Stimulated activated CD4-positive, alpha-beta T cell treated with anti-CD3 and anti-CD28 coated beads, Interleukin-1b, Interleukin-23, amount 100 ng/mL, for 1 hour (primary cell): ENCODE measurements around the gene BCL2L1.
"Not testable (repeated sequence)": the region's sequence is repeated elsewhere in the genome, so short reads cannot be mapped to it uniquely, and the experiment has no call there.

Source experiments
- DNase-seq, 2 donors: peaks; one replicate each; pipeline ENCODE4 v3.0.0-alpha.2; 2020; ENCODE audit warnings: low read depth in 2 of 2

Gene BCL2L1

GRCh38 chr20:31648104-31648503 lies 74.6 kb downstream of the BCL2L1 start:
- DNase-seq, result not testable (repeated sequence)

DNA sequence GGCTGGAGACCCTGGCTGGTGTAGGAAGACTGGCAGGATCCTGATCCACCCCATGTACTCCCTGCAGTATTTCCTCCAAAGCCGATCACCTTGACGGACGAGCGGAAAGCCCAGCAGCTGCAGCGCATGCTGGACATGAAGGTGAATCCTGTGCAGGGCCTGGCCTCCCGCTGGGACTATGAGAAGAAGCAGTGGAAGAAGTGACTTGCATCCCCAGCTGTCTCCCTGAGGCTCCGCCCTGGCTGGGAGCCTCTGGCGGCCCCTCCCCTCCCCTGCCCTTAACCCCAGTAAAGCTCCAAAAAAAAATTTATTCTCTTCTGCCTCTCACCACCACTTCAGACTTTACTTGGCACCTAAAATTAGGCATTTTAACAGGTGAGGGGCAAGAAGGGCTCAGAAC lies 78.0 kb downstream of the BCL2L1 start:
- DNase-seq, result no peak

DNA sequence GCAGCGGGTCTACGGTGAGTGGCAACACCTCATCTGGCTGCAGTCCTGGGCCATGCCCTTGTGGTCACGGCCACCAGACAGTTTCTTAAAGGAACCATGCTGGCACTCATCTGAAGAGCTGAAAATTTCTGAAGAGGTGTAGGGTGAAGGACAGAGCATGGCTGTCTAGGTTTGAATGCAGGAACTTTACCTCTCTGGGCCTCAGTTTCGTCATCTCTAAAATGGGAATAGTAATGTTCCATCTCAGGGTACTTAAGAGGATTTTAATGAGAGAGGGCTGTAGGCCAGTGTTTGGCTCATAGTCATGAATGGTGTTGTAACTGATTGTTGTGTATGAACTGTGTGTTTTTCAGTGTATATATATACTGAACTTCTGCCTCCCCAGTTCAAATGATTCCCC lies 79.1 kb downstream of the BCL2L1 start:
- DNase-seq, result no peak

- DNase-seq, result no peak
Observed at GRCh38 chr20:31642837-31643236, 79.8 kb downstream of the BCL2L1 start.

DNA sequence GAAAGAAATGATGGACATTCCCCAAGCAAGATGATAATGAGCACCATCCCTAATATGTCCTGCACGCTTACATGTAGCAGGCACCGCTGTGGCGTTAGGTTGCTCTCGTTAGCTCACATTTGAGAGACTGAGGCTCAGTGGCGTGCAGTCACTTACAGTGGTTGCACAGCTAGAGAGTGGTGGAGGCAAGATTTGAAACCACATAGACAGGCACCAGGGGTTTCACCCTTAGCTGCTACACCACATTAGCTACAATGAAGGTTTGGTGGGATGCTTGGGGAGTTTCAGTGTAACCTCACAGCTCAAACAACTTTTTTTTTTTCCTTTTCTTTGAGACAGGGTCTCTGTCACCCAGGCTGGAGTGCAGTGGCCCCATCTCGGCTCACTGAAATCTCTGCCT lies 81.3 kb downstream of the BCL2L1 start:
- no peak for DNase-seq

DNA sequence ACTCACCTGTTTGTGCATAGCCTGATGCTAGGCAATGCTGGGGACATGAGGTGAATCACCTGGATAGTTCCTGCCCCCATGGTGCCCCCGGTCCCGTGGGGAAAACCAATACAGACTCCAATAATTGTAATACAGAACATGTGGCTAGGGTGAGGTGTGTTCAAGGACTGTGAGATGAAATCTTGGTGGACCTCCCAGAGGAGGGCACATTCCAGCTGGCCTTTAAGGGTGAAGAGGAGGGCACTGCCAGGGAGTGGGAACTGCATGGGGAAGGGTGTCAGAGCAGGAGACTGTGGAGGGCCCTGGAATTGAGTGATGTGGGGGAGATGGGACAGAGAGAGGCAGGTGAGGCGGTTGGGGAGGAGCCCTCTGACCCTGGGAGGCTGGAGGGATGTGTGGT lies 82.4 kb downstream of the BCL2L1 start:
- no peak for DNase-seq

DNA sequence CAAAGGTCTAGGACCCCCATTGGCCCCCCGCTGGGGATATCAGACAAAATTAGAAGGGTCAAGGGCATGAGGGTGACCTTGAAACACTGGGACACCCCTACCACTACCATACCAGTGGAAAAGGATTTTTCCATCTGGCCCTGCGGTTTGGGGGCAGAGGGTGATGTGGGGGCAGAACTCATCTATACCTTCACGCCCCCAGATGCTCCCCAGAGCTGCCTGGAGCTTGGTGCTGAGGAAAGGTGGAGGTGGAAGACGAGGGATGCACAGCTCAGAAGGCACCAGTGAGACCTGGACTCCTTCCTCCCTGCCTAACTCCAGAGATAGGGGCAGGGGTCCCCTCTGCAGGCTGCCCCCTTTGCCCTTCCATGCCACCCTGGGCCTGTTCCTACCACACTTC lies 83.9 kb downstream of the BCL2L1 start:
- no peak for DNase-seq

GRCh38 chr20:31638317-31638716 lies 84.4 kb downstream of the BCL2L1 start:
- no peak for DNase-seq

DNA sequence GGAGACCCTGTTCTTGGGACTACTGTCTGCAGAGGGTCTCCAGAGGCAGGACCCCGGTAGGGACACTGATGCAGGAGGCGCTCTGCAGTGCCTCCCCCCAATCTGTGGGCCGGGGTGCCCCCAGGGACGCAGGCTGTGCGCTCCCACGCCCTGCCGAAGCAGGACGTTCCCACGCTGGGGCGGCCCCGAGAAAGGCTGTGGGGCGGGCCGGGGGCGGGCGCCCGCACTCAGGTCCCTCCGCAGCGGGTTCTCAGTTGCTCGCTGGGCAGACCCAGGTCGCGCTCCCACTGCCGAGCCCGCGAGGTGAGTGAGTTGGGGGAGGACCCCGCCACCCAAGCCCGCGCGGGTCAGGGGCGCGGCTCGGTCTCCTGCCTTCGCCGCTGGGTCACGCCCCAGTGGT lies 85.0 kb downstream of the BCL2L1 start, which contains the start of gene COX4I2:
COX4I2 (plus strand) TSS at position 253 of the 400 bp plus-strand sequence. CDS start 1,106 bp downstream, outside the sequence.
- no peak for DNase-seq

DNA sequence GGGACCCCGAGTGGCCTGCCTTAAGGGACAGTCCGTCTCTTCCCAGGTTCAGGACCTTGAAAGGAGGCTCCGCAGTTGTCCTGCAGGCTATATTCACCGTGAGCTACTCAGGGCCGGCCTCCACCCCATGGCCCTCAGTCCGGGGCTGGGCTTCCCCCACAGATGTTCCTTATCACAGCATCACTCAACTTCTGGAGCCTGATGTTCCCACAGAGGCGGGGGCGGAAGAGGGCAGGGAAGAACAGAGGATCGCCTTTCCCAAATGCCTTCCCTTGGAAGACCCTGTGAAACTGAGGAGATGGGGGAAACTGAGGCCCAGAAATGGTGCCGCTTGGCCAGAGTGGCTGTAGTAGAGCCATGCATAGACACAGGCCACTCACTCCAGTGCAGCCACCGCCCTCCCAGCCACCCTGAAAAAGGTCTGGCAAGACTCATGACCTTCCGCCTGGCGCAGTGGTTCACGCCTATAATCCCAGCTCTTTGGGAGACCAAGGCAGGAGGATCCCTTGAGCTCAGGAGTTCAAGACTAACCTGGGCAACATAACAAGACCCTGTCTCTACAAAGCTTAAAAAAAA lies 89.2 kb downstream of the BCL2L1 start:
- no peak for DNase-seq

DNA sequence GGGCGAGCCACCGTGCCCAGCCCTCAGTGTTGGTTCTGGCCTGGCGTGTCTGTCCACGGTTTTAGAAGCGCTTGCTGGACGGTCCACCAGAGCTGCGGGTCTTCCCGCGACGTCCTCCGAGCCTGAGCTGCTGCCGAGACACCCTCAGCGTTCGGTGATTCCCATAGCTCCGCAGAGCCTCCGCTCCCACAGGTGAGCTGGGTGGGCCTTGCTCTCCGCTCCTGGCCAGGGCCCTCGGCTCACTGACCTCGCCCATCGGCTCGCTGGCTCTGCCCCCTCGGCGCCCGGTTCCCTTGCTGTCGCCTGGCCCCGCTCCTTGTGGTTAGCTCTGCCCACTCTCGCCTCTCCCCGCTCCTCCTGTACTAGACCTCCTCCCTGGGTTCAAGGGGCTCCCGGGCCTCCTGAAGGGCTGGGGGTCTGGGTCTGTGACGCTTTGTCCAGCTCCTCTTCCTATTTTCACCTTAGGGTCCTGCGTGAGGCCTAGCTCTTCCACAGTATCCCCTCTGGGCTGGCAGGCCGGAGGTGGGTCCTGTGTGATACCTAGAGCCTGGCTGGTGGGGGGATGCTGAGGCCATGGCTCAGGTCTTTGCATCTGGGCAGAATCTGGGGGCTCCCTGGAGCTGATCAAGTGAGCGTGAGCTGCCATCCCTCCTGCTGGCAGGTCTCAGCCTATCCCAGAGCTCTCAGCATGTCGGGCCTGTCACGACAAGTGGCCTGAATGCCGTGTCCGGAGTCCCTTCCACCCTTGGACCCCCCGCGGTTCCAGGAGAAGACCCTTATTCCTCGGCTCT lies 89.9 kb downstream of the BCL2L1 start:
- DNase-seq, result no peak

GRCh38 chr20:31630187-31630790 lies 92.4 kb downstream of the BCL2L1 start:
- no peak for DNase-seq

GRCh38 chr20:31628057-31628456 lies 94.6 kb downstream of the BCL2L1 start:
- not testable (repeated sequence) for DNase-seq

DNA sequence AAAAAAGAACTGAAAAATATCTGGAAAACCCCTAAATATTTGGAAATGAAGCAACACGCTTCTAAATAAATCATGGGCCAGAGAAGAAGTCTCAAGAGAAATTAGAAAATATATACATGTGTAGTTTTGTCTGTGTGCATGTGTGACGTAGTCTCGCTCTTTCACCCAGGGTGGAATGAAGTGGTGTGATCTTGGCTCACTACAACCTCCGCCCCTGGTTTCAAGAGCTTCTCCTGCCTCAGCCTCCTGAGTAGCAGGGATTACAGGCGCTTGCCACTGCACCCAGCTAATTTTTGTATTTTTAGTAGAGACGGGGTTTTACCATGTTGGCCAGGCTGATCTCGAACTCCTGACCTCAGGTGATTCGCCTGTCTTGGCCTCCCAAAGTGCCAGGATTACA lies 96.1 kb downstream of the BCL2L1 start:
- DNase-seq, result not testable (repeated sequence)

DNA sequence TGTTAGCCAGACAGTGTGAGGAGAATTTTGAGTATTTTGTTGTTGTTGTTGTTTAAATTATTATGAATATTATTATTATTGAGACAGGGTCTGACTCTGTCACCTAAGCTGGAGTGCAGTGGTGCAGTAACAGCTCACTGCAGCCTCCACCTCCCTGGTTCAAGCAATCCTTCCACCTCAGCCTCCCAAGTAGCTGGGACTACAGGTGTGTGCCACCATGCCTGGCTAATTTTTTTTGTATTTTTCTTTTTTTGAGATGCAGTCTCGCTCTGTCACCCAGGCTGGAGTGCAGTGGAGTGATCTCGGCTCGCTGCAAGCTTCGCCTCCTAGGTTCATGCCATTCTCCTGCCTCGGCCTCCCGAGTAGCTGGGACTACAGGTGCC lies 99.6 kb downstream of the BCL2L1 start:
- not testable (repeated sequence) for DNase-seq

DNA sequence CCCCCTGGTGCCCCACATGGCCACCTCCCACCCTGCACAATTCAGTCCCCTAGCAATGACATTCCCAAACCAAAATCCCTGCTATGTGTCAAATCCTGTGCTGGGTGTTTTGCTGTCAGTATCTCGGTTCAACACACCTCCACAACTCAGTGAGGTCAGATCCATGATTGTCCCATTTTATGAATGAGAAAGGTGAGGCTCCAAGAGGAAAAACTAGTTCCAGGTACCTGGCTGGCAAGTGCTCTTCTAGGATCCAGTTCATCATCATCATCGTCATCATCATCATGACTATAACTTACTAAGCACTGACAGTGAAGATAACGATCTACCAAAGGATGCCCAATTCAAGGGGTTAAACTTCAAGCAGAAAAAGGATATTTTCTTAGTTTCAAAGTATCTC lies 102.4 kb downstream of the BCL2L1 start:
- DNase-seq, result no peak

- no peak for DNase-seq
Observed at GRCh38 chr20:31617432-31618104, 105.1 kb downstream of the BCL2L1 start.

- no peak for DNase-seq
Observed at GRCh38 chr20:31615416-31615815, 107.3 kb downstream of the BCL2L1 start.
